SH-SY5Y (cell line): ENCODE results near the gene LLGL2.

ENCODE experiments used
- GATA2 ChIP-seq: IDR thresholded peaks from 2 replicates; pipeline ENCODE4 v1.6.1; 2011; ENCODE audit warnings: mild to moderate bottlenecking, low read depth, low read length
- GATA3 ChIP-seq: IDR thresholded peaks from 2 replicates; pipeline ENCODE4 v1.6.1; 2011; ENCODE audit warnings: low read depth, mild to moderate bottlenecking, low read length, moderate library complexity

GRCh38 chr17:75503337-75503950, 22.1 kb upstream of the LLGL2 start:
- TF ChIP-seq GATA2, result no peak
- no peak for TF ChIP-seq GATA3
